Stomach (tissue), 4 donors: ENCODE results near the gene AUTS2.

Experiments
- EP300 ChIP-seq: sonication (generic); formaldehyde crosslinking; IDR thresholded peaks from one replicate; pipeline ENCODE4 v1.6.1; 2017; ENCODE audit warnings: antibody characterized with exemption
- TF ChIP-seq, protein P1 (sequence below), 7 experiments: fragments of 450-650 bp in 4 of 7; fragments of 200-600 bp in 3 of 7; sonication (generic) in 3 of 7; IDR thresholded peaks; one replicate each; pipeline ENCODE4 v1.5.1; 2016 to 2019; ENCODE audit warnings: antibody characterized with exemption in 7 of 7, control low read depth in 2 of 7, mild to moderate bottlenecking in 1 of 7

DNA sequence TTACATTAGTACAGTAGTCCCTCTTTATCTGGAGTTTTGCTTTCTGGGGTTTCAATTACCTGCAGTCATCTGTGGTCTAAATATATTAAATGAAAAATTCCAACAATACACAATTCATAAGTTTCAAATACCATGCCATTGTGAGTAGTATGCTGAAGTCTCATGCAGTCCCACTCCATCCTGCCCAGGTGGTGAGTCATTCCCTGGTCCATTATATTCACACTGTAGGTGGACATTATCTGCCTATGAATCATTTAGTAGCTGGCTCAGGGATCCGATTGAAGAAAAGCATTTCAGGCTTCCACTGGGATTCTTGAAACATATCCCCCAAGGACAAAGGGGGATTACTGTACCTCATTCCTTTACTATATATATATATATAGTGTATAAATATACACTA lies 1235.5 kb downstream of the AUTS2 start:
- TF ChIP-seq, protein P1, sequence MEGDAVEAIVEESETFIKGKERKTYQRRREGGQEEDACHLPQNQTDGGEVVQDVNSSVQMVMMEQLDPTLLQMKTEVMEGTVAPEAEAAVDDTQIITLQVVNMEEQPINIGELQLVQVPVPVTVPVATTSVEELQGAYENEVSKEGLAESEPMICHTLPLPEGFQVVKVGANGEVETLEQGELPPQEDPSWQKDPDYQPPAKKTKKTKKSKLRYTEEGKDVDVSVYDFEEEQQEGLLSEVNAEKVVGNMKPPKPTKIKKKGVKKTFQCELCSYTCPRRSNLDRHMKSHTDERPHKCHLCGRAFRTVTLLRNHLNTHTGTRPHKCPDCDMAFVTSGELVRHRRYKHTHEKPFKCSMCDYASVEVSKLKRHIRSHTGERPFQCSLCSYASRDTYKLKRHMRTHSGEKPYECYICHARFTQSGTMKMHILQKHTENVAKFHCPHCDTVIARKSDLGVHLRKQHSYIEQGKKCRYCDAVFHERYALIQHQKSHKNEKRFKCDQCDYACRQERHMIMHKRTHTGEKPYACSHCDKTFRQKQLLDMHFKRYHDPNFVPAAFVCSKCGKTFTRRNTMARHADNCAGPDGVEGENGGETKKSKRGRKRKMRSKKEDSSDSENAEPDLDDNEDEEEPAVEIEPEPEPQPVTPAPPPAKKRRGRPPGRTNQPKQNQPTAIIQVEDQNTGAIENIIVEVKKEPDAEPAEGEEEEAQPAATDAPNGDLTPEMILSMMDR (IDR thresholded peaks at IDR 0.05): no peak
- no peak for TF ChIP-seq EP300
